H1 (cell line): ENCODE results near the gene RIN3. TPM values are rescaled to one million over a fixed set of nuclear protein-coding genes. Genes with fewer than 3 reads are reported as not detected.

Experiments used
- CTCF ChIA-PET: fragments of 300-600 bp; sonication (Branson Sonifier 250); formaldehyde crosslinking; loops from one replicate; lab custom pipeline; 2021; ENCODE audit not compliant: partially characterized antibody; lab: Charles Lee
- POLR2A ChIA-PET: fragments of 300-600 bp; sonication (Branson Sonifier 250); formaldehyde crosslinking; loops from one replicate; lab custom pipeline; 2021; ENCODE audit warnings: inconsistent platforms; ENCODE audit not compliant: partially characterized antibody; lab: Charles Lee
- DNase-seq, 2 experiments: peaks; one replicate each; pipeline versions ENCODE4 v3.0.0 to v3.0.0-alpha.2; 2010 to 2022; ENCODE audit warnings: low spot score in 2 of 2, low read depth in 1 of 2, mixed read lengths in 1 of 2
- FAIRE-seq: peaks from 2 replicates; lab custom pipeline; 2011; peaks lifted over from hg19 to GRCh38; lab: Jason Lieb, UNC
- H2AFZ ChIP-seq: 2 replicates; pipeline ENCODE4 v1.8.1; 2012; ENCODE audit warnings: low read length, inconsistent platforms
- H2AK5ac ChIP-seq: 2 replicates; pipeline ENCODE4 v1.6.1; 2013; ENCODE audit warnings: low read depth, low read length
- H2BK120ac ChIP-seq: replicated peaks from 2 replicates; pipeline ENCODE3; 2013; ENCODE audit warnings: low read depth, low read length, inconsistent platforms
- H2BK12ac ChIP-seq: 2 replicates; pipeline ENCODE4 v1.6.1; 2013; ENCODE audit warnings: low read depth, low read length
- H2BK15ac ChIP-seq: 2 replicates; pipeline ENCODE4 v1.6.1; 2013; ENCODE audit warnings: low read length
- H2BK20ac ChIP-seq: 2 replicates; pipeline ENCODE4 v1.6.1; 2013; ENCODE audit warnings: low read length
- H2BK5ac ChIP-seq: 2 replicates; pipeline ENCODE4 v1.6.1; 2013; ENCODE audit warnings: low read depth, low read length
- H3K14ac ChIP-seq: 2 replicates; pipeline ENCODE4 v1.6.1; 2013; ENCODE audit warnings: inconsistent platforms; ENCODE audit not compliant: insufficient read length
- H3K18ac ChIP-seq: 2 replicates; pipeline ENCODE4 v1.6.1; 2013; ENCODE audit warnings: low read length; ENCODE audit errors: extremely low read depth
- H3K23ac ChIP-seq: 2 replicates; pipeline ENCODE4 v1.6.1; 2013; ENCODE audit warnings: inconsistent platforms; ENCODE audit not compliant: insufficient read length
- H3K23me2 ChIP-seq: 2 replicates; pipeline ENCODE4 v1.6.1; 2013; ENCODE audit warnings: low read depth, low read length
- H3K27ac ChIP-seq: 2 replicates; pipeline ENCODE4 v1.6.1; 2011; ENCODE audit warnings: low read depth, low read length, inconsistent platforms
- H3K27me3 ChIP-seq, 4 experiments: replicated peaks in 1 of 4; 1 replicate in 1 of 4; 2 replicates in 3 of 4; pipeline versions ENCODE4 v1.6.1 to v1.8.1; 2011 to 2013; ENCODE audit warnings: low read length in 3 of 4, mild to moderate bottlenecking in 3 of 4, inconsistent platforms in 2 of 4, mixed read lengths in 2 of 4, moderate library complexity in 1 of 4; ENCODE audit not compliant: control insufficient read depth in 3 of 4, insufficient read depth in 3 of 4; ENCODE audit errors: extremely low read depth in 1 of 4
- H3K36me3 ChIP-seq, 4 experiments: 2 replicates each; pipeline versions ENCODE4 v1.6.1 to v1.8.1; 2011 to 2013; ENCODE audit warnings: mild to moderate bottlenecking in 4 of 4, low read length in 3 of 4, moderate library complexity in 2 of 4, control low read depth in 1 of 4, inconsistent platforms in 1 of 4; ENCODE audit not compliant: insufficient read depth in 4 of 4, control insufficient read depth in 2 of 4
- H3K4ac ChIP-seq: replicated peaks from 2 replicates; pipeline ENCODE3; 2013; ENCODE audit warnings: low read length, low read depth, mixed read lengths, inconsistent platforms; ENCODE audit not compliant: insufficient read length
- H3K4me1 ChIP-seq, 4 experiments: replicated peaks in 1 of 4; 1 replicate in 1 of 4; 2 replicates in 3 of 4; pipeline versions ENCODE4 v1.6.1 to v1.8.1; 2011 to 2013; ENCODE audit warnings: low read length in 3 of 4, inconsistent platforms in 2 of 4, mixed read lengths in 1 of 4; ENCODE audit not compliant: insufficient read depth in 4 of 4, control insufficient read depth in 3 of 4
- H3K4me2 ChIP-seq, 2 experiments: 2 replicates each; pipeline versions ENCODE4 v1.6.1 to v1.8.1; 2011 to 2013; ENCODE audit warnings: low read depth in 2 of 2, low read length in 2 of 2, control low read depth in 1 of 2, inconsistent platforms in 1 of 2, mild to moderate bottlenecking in 1 of 2; ENCODE audit not compliant: insufficient read depth in 1 of 2
- H3K4me3 ChIP-seq, 4 experiments: fragments of 200-600, 300-600 bp in 1 of 4; sonication (generic), shearing (Covaris generic), sonication (Bioruptor Twin) in 1 of 4; 2 replicates each; pipeline versions ENCODE4 v1.5.1 to v1.8.1; 2011 to 2016; ENCODE audit warnings: low read length in 4 of 4, low read depth in 3 of 4, control low read depth in 2 of 4, inconsistent platforms in 2 of 4, mild to moderate bottlenecking in 2 of 4, mixed read lengths in 1 of 4, moderate library complexity in 1 of 4; ENCODE audit not compliant: insufficient read depth in 2 of 4; ENCODE audit errors: extremely low read depth in 1 of 4
- H3K56ac ChIP-seq: replicated peaks from 2 replicates; pipeline ENCODE3; 2013; ENCODE audit warnings: low read depth, mild to moderate bottlenecking, mixed read lengths, low read length, inconsistent platforms; ENCODE audit not compliant: insufficient read length
- H3K79me1 ChIP-seq: 2 replicates; pipeline ENCODE4 v1.6.1; 2013; ENCODE audit warnings: low read depth, low read length, control low read depth
- H3K79me2 ChIP-seq, 2 experiments: 2 replicates each; pipeline versions ENCODE4 v1.6.1 to v1.8.1; 2012 to 2013; ENCODE audit warnings: low read length in 2 of 2, mild to moderate bottlenecking in 2 of 2, inconsistent platforms in 1 of 2; ENCODE audit not compliant: insufficient read depth in 2 of 2, control insufficient read depth in 1 of 2
- H3K9ac ChIP-seq, 4 experiments: replicated peaks in 1 of 4; 1 replicate in 1 of 4; 2 replicates in 3 of 4; pipeline versions ENCODE4 v1.6.1 to v1.8.1; 2011 to 2013; ENCODE audit warnings: low read depth in 3 of 4, low read length in 3 of 4, control low read depth in 2 of 4, mild to moderate bottlenecking in 2 of 4, moderate library complexity in 2 of 4, inconsistent platforms in 1 of 4; ENCODE audit errors: extremely low read depth in 1 of 4
- H3K9me3 ChIP-seq, 2 experiments: 2 replicates each; pipeline versions ENCODE4 v1.6.1 to v1.8.1; 2012 to 2013; ENCODE audit warnings: mild to moderate bottlenecking in 2 of 2, moderate library complexity in 2 of 2, control low read depth in 1 of 2, inconsistent platforms in 1 of 2, low read depth in 1 of 2, low read length in 1 of 2, mixed read lengths in 1 of 2; ENCODE audit not compliant: insufficient read depth in 2 of 2
- H4K20me1 ChIP-seq, 2 experiments: replicated peaks in 1 of 2; 2 replicates each; pipeline versions ENCODE3 to v1.8.1; 2011 to 2013; ENCODE audit warnings: inconsistent platforms in 2 of 2, low read length in 2 of 2, mild to moderate bottlenecking in 1 of 2; ENCODE audit not compliant: insufficient read depth in 2 of 2, control insufficient read depth in 1 of 2
- H4K5ac ChIP-seq: 2 replicates; pipeline ENCODE4 v1.6.1; 2013; ENCODE audit warnings: low read length, low read depth, mixed read lengths, inconsistent platforms; ENCODE audit not compliant: insufficient read length
- H4K8ac ChIP-seq: 2 replicates; pipeline ENCODE4 v1.8.0; 2013; ENCODE audit warnings: mild to moderate bottlenecking, moderate library complexity, low read length, inconsistent platforms; ENCODE audit not compliant: insufficient read depth; ENCODE audit errors: extremely low read depth
- H4K91ac ChIP-seq: replicated peaks from 2 replicates; pipeline ENCODE3; 2013; ENCODE audit warnings: low read length, mixed read lengths, inconsistent platforms; ENCODE audit not compliant: insufficient read length
- EP300 ChIP-seq, 2 experiments: IDR thresholded peaks; 1 replicate in 1 of 2; 2 replicates in 1 of 2; pipeline ENCODE4 v1.6.1; 2011 to 2012; ENCODE audit warnings: low read depth in 2 of 2, low read length in 2 of 2, mild to moderate bottlenecking in 2 of 2, borderline replicate concordance in 1 of 2, inconsistent platforms in 1 of 2, moderate library complexity in 1 of 2
- JUND ChIP-seq: IDR thresholded peaks from 2 replicates; pipeline ENCODE4 v1.6.1; 2011; ENCODE audit warnings: mild to moderate bottlenecking, improper control_type of control experiment, low read length
- KDM1A ChIP-seq: fragments of 200-600, 300-600 bp; sonication (generic); IDR thresholded peaks from 2 replicates; pipeline ENCODE4 v1.7.1; 2016; ENCODE audit warnings: mild to moderate bottlenecking, low read length, borderline replicate concordance
- NANOG ChIP-seq: IDR thresholded peaks from 2 replicates; pipeline ENCODE4 v1.6.1; 2011; ENCODE audit warnings: low read length, low read depth, mild to moderate bottlenecking, inconsistent platforms; ENCODE audit not compliant: insufficient read depth, poor library complexity, severe bottlenecking
- PHF8 ChIP-seq: fragments of 200-600 bp; sonication (generic); conservative IDR thresholded peaks from 2 replicates; pipeline ENCODE4 v1.7.1; 2012; ENCODE audit warnings: low read depth, mild to moderate bottlenecking, inconsistent platforms, low read length, moderate library complexity
- POLR2A ChIP-seq, 2 experiments: IDR thresholded peaks; 1 replicate in 1 of 2; 2 replicates in 1 of 2; pipeline ENCODE4 v1.6.1; 2011; ENCODE audit warnings: low read depth in 2 of 2, low read length in 2 of 2, mild to moderate bottlenecking in 2 of 2; ENCODE audit errors: control extremely low read depth in 1 of 2
- RBBP5 ChIP-seq: IDR thresholded peaks from 2 replicates; pipeline ENCODE4 v1.7.1; 2012; ENCODE audit warnings: low read depth, mild to moderate bottlenecking, inconsistent platforms, low read length, moderate library complexity, borderline replicate concordance
- RFX5 ChIP-seq: IDR thresholded peaks from 2 replicates; pipeline ENCODE4 v1.6.1; 2011; ENCODE audit warnings: low read depth, low read length, improper control_type of control experiment, borderline replicate concordance
- SAP30 ChIP-seq: fragments of 300-600 bp; sonication (generic); IDR thresholded peaks from 2 replicates; pipeline ENCODE4 v1.7.1; 2012; ENCODE audit warnings: low read length, moderate library complexity, mild to moderate bottlenecking, inconsistent platforms; ENCODE audit not compliant: insufficient read depth, insufficient replicate concordance
- SIN3A ChIP-seq, 2 experiments: IDR thresholded peaks in 1 of 2; conservative IDR thresholded peaks in 1 of 2; 2 replicates each; pipeline ENCODE4 v1.6.1; 2011 to 2012; ENCODE audit warnings: low read length in 2 of 2, improper control_type of control experiment in 1 of 2, low read depth in 1 of 2, mild to moderate bottlenecking in 1 of 2
- WGBS, 2 experiments: shearing (Covaris generic) in 1 of 2; methylation state at CpG; one replicate each; pipeline versions ENCODE4 v1.1.6 to v1.1.7; 2013 to 2015; ENCODE audit warnings: low lambda C conversion rate in 2 of 2, mixed read lengths in 2 of 2, inconsistent platforms in 1 of 2, low coverage in 1 of 2, missing lambda C conversion rate in 1 of 2; ENCODE audit not compliant: insufficient replicate concordance in 2 of 2, insufficient coverage in 1 of 2, insufficient read length in 1 of 2; ENCODE audit errors: extremely low coverage in 1 of 2, missing lambda C conversion rate in 1 of 2; 5-methylcytosine and 5-hydroxymethylcytosine counted together
- polyA plus RNA-seq, 7 experiments: library from polyadenylated mRNA; depleted of rRNA in 3 of 7; stranded (reverse) in 5 of 7; unstranded in 2 of 7; fragments of >200 nt in 5 of 7; fragments of 200-250 nt in 2 of 7; gene quantifications; 1 replicate in 5 of 7; 2 replicates in 1 of 7; 4 replicates in 1 of 7; pipeline versions ENCODE4 v1.2.1 to v1.2.3, GENCODE V29; 2011 to 2013; ENCODE audit warnings: missing spikeins in 2 of 7, mixed read lengths in 2 of 7
- total RNA-seq: library from RNA; stranded (reverse); fragmentation: NEBNext Ultra II Directional; extraction: Animal tissue kit (Norgen Biotek cat#: 25700); gene quantifications from 2 replicates; pipeline ENCODE4 v1.2.1, GENCODE V29; 2021
- TF ChIP-seq, protein P1 (sequence below): IDR thresholded peaks from 2 replicates; pipeline ENCODE4 v1.6.1; 2012; ENCODE audit warnings: inconsistent platforms
- TF ChIP-seq, protein P2 (sequence below): IDR thresholded peaks from 2 replicates; pipeline ENCODE4 v1.6.1; 2011; ENCODE audit warnings: low read length, improper control_type of control experiment

Gene RIN3
- total and polyA plus RNA-seq, 2 of the 8 experiments (the other 6 are each of a cell fraction or from before 2014, with no cell fraction given) = 0.59 to 1.5 TPM

DNA sequence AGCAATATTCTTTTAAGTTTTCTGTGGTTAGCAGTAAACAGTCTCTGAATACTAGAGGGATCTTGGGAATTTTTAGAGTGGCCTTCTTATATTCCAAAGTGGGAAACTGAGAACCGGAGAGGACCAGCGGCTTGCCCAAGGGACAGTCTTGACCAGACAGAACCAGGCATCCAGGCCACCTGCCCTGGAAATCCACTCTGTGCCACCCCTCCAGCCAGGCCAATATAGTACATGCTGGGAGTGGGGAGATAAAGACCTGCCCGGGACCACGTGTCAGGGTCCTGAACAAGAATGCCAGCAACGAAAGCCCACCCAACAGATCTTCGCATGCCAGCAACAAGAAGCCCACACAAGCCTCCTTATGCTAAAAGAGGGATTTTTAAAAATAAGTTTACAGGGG lies 49.4 kb upstream of the RIN3 start:
- Histone ChIP-seq H3K14ac (no peak overlapping the region), H4K20me1 (no peaks in the 10 kb centered on the region), H3K79me2 (no peaks in the 10 kb centered on the region), H2BK15ac (no peak overlapping the region), H2AK5ac (no peak overlapping the region), H2AFZ (no peak overlapping the region), H2BK120ac (no peak overlapping the region), H3K56ac (no peak overlapping the region), H3K4ac (no peak overlapping the region), H4K91ac (no peak overlapping the region), H4K5ac (no peak overlapping the region), H3K4me3 (no peak overlapping the region), H3K79me1 (no peaks in the 10 kb centered on the region), H4K8ac (no peak overlapping the region), H3K36me3 (no peaks in the 10 kb centered on the region), H2BK5ac (no peak overlapping the region), H3K27me3 (no peaks in the 10 kb centered on the region), H2BK20ac (no peak overlapping the region), H3K18ac (no peak overlapping the region), H3K4me1 (peaks cover 0 to 1% (median 0%) of the 10 kb centered on the region in 4 experiments; a peak in 3 of 7 replicates), H3K9ac (no peak overlapping the region), H2BK12ac (no peak overlapping the region), H3K27ac (no peak overlapping the region), H3K4me2 (no peak overlapping the region), H3K23ac (no peak overlapping the region), H3K9me3 (no peaks in the 10 kb centered on the region), H3K23me2 (no peaks in the 10 kb centered on the region)
- DNase-seq = no peak
- CTCF ChIA-PET = no interaction called here
- 82% methylated on average over 6 of the region's 6 CpGs; no CpG with 5 or more reads in 1 of the 2 experiments for WGBS, 2 experiments
- no peak for FAIRE-seq
- POLR2A ChIA-PET = no interaction called here
- TF ChIP-seq JUND = no peak
- TF ChIP-seq, protein P1, sequence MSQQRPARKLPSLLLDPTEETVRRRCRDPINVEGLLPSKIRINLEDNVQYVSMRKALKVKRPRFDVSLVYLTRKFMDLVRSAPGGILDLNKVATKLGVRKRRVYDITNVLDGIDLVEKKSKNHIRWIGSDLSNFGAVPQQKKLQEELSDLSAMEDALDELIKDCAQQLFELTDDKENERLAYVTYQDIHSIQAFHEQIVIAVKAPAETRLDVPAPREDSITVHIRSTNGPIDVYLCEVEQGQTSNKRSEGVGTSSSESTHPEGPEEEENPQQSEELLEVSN = no peak
- TF ChIP-seq, protein P2, sequence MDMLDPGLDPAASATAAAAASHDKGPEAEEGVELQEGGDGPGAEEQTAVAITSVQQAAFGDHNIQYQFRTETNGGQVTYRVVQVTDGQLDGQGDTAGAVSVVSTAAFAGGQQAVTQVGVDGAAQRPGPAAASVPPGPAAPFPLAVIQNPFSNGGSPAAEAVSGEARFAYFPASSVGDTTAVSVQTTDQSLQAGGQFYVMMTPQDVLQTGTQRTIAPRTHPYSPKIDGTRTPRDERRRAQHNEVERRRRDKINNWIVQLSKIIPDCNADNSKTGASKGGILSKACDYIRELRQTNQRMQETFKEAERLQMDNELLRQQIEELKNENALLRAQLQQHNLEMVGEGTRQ = no peak
- no peak for TF ChIP-seq KDM1A
- TF ChIP-seq SAP30 = no peak
- TF ChIP-seq SIN3A (conservative IDR thresholded peaks at IDR 0.05 in 1 of 2, IDR thresholded peaks at IDR 0.05 in 1 of 2; ENCODE audit: low read depth in 1 of 2, low read length in 2 of 2) = no peak
- no peak for TF ChIP-seq EP300 (IDR thresholded peaks at IDR 0.05; ENCODE audit: borderline replicate concordance in 1 of 2, low read depth in 2 of 2, low read length in 2 of 2)
- TF ChIP-seq NANOG = no peak
- TF ChIP-seq PHF8 = no peak
- TF ChIP-seq RFX5 = no peak
- TF ChIP-seq POLR2A (IDR thresholded peaks at IDR 0.05; ENCODE audit: control extremely low read depth in 1 of 2, low read depth in 2 of 2, low read length in 2 of 2) = no peak
- TF ChIP-seq RBBP5 = no peak
